Measurements from ENCODE around the gene RANBP3.

Gene RANBP3

GRCh38 chr19:5977222-5977784 is 637 bp downstream of the RANBP3 start:
- TF ChIP-seq CTCF (conservative IDR thresholded peaks at IDR 0.05; ENCODE audit: control insufficient read depth, insufficient read depth, low read depth, low read length) = no peak

GRCh38 chr19:5976768-5977167 is 1.2 kb downstream of the RANBP3 start:
- no peak for DNase-seq (ENCODE audit: low read depth)
- TF ChIP-seq CTCF (conservative IDR thresholded peaks at IDR 0.05; ENCODE audit: control insufficient read depth, insufficient read depth, low read depth, low read length) = no peak
- peak overlapping the region; percentile 78 for H3K4me3 ChIP-seq (ENCODE audit: control insufficient read depth, low read depth, low read length)

More at GRCh38 chr19:5977222-5977784, 637 bp downstream of the RANBP3 start:
- DNase-seq (ENCODE audit: low read depth) = no peak
- peak overlapping the region; percentile 78 for H3K4me3 ChIP-seq (ENCODE audit: control insufficient read depth, low read depth, low read length)

- DNase-seq (ENCODE audit: low read depth) = no peak
- no peak for TF ChIP-seq CTCF (conservative IDR thresholded peaks at IDR 0.05; ENCODE audit: control insufficient read depth, insufficient read depth, low read depth, low read length)
Measured at GRCh38 chr19:5975388-5975728, 2.6 kb downstream of the RANBP3 start.

GRCh38 chr19:5974721-5975387 is 3.1 kb downstream of the RANBP3 start:
- no peak overlapping the region for H3K4me3 ChIP-seq (ENCODE audit: control insufficient read depth, low read depth, low read length)
- peak; percentile 41 for DNase-seq (ENCODE audit: low read depth)
- no peak for TF ChIP-seq CTCF (conservative IDR thresholded peaks at IDR 0.05; ENCODE audit: control insufficient read depth, insufficient read depth, low read depth, low read length)

More at GRCh38 chr19:5975388-5975728, 2.6 kb downstream of the RANBP3 start:
- no peak overlapping the region for H3K4me3 ChIP-seq (ENCODE audit: control insufficient read depth, low read depth, low read length)

DNA sequence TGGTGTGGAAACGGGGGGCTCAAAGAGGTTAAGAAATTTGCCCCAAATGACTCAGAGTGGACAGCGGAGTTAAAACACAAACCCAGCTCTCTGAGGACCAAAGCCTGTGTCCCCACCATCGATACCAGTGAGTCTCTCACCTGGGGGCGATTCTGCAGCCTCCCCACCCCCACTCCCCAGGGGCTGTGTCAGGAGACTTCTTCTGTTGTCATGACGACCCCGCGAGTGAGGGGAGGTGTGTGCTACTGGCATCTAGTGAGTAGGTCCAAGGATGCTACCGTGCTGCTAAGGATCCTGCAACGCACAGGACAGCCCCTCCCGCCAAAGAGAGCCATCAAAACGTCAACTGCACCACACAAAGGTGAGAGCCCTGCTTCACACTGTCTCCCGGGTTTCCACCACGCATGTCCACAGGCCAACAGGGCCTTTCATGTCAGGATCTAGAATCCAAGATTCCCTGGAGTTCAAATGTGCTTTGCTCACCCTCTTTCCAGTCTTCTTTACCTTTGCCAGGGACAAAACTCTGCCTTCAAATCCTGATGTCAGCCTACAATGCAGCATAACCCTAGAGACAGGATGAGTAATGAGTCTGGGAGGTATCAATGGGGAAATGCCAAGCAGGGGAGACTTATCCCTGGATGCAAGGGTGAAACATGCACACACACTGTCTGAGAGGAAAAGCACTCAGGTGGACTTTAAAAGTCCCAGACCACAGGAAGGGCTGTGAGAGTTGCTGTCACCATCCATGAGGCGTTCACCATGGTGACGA is 3.9 kb downstream of the RANBP3 start:
- DNase-seq (ENCODE audit: low read depth) = no peak
- no peak overlapping the region for H3K4me3 ChIP-seq (ENCODE audit: control insufficient read depth, low read depth, low read length)
- TF ChIP-seq CTCF (conservative IDR thresholded peaks at IDR 0.05; ENCODE audit: control insufficient read depth, insufficient read depth, low read depth, low read length) = no peak

DNA sequence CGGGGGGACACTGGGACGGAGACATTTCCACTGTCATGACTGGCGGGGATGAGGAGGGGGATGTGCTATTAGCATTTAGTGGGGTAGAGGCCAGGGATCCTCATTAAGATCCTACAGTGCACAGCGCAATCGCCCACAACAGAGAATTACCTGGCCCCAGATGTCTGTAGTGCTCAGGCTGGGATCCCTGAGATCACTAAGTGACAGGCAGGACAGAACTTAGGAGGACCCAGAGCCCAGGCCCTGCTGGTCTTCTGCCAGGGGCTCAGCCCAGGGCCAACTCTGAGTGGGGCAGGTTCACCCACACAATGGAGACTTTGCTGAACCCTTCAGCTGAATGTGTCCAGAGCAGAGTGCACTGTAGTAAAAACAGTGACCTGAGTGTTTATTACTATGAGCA is 4.6 kb downstream of the RANBP3 start:
- no peak for TF ChIP-seq CTCF (conservative IDR thresholded peaks at IDR 0.05; ENCODE audit: control insufficient read depth, insufficient read depth, low read depth, low read length)
- H3K4me3 ChIP-seq (ENCODE audit: control insufficient read depth, low read depth, low read length) = no peak overlapping the region
- DNase-seq (ENCODE audit: low read depth) = no peak
